C4-2B (cell line): ENCODE results near the gene GABRB3.

Experiments
- H3K27ac ChIP-seq: fragments of 450-650 bp; 2 replicates; pipeline ENCODE4 v1.5.1; 2017
- ZFX ChIP-seq: fragments of 450-650 bp; IDR thresholded peaks from 2 replicates; pipeline ENCODE4 v1.6.1; 2017
- TF ChIP-seq, protein P1 (sequence below): fragments of 450-650 bp; conservative IDR thresholded peaks from 2 replicates; pipeline ENCODE4 v1.5.1; 2017; ENCODE audit warnings: mild to moderate bottlenecking

The GABRB3 gene

DNA sequence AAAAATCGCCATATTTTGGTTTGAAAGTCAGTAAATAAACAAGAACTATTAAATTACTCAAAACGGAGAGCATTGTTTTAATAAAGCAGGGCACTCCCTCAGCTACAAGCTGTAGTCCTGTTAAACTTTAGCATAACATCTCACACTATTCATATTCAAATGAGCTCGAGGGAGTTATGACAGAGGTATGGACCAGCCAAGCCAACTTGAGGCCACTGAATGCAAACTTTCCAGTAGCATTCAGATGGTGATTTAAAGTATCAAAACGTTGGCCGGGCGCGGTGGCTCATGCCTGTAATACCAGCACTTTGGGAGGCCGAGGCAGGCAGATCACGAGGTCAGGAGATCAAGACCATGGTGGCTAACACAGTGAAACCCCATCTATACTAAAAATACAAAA, 132.9 kb downstream of the GABRB3 start:
- no peak overlapping the region for H3K27ac ChIP-seq
- TF ChIP-seq, protein P1, sequence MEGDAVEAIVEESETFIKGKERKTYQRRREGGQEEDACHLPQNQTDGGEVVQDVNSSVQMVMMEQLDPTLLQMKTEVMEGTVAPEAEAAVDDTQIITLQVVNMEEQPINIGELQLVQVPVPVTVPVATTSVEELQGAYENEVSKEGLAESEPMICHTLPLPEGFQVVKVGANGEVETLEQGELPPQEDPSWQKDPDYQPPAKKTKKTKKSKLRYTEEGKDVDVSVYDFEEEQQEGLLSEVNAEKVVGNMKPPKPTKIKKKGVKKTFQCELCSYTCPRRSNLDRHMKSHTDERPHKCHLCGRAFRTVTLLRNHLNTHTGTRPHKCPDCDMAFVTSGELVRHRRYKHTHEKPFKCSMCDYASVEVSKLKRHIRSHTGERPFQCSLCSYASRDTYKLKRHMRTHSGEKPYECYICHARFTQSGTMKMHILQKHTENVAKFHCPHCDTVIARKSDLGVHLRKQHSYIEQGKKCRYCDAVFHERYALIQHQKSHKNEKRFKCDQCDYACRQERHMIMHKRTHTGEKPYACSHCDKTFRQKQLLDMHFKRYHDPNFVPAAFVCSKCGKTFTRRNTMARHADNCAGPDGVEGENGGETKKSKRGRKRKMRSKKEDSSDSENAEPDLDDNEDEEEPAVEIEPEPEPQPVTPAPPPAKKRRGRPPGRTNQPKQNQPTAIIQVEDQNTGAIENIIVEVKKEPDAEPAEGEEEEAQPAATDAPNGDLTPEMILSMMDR = no peak
- TF ChIP-seq ZFX = no peak

- TF ChIP-seq ZFX = no peak
- TF ChIP-seq, protein P1 = no peak
- H3K27ac ChIP-seq = no peak overlapping the region
These were observed 137.3 kb downstream of the GABRB3 start for GRCh38 chr15:26635614-26636013.

GRCh38 chr15:26635105-26635504, 137.8 kb downstream of the GABRB3 start:
- TF ChIP-seq, protein P1 = no peak
- TF ChIP-seq ZFX = no peak
- no peak overlapping the region for H3K27ac ChIP-seq

- no peak overlapping the region for H3K27ac ChIP-seq
These were observed 138.5 kb downstream of the GABRB3 start for GRCh38 chr15:26634319-26634718.

GRCh38 chr15:26632500-26632899, 140.4 kb downstream of the GABRB3 start:
- H3K27ac ChIP-seq = no peak overlapping the region
- TF ChIP-seq, protein P1 = no peak
- TF ChIP-seq ZFX = no peak

More at GRCh38 chr15:26634319-26634718, 138.5 kb downstream of the GABRB3 start:
- no peak for TF ChIP-seq ZFX
- TF ChIP-seq, protein P1 = no peak

- TF ChIP-seq, protein P1 = no peak
- no peak for TF ChIP-seq ZFX
- no peak overlapping the region for H3K27ac ChIP-seq
These were observed 141.0 kb downstream of the GABRB3 start for GRCh38 chr15:26631894-26632293.

GRCh38 chr15:26630857-26631256, 142.0 kb downstream of the GABRB3 start:
- no peak overlapping the region for H3K27ac ChIP-seq
- TF ChIP-seq ZFX = no peak
- TF ChIP-seq, protein P1 = no peak
